Measurements from ENCODE around the gene RPRD1A. TPM values are rescaled to one million over a fixed set of nuclear protein-coding genes. Genes with fewer than 3 reads are reported as not detected.

RPRD1A gene
- total and polyA plus RNA-seq, 9 of the 15 experiments (the other 6 are each of a cell fraction or from before 2014, with no cell fraction given) = 30.2 to 142 (median 66.0) TPM

- TF ChIP-seq HBP1 (CRISPR knock-in tag; IDR thresholded peaks at IDR 0.05) = no peak
- TF ChIP-seq E2F3 (CRISPR knock-in tag; IDR thresholded peaks at IDR 0.05) = no peak
- no peak for TF ChIP-seq TRIM28 (IDR thresholded peaks at IDR 0.05)
- peak; percentile 65 for TF ChIP-seq ZNF239 (CRISPR knock-in tag; IDR thresholded peaks at IDR 0.05)
- peak; percentile 87 for TF ChIP-seq ZNF24 (IDR thresholded peaks at IDR 0.05)
- TF ChIP-seq ZNF311 (CRISPR knock-in tag; IDR thresholded peaks at IDR 0.05) = 0 out of 2 replicates have a peak, but pooled peaks have one; percentile 24
- TF ChIP-seq SMAD3 (CRISPR knock-in tag; conservative IDR thresholded peaks at IDR 0.05) = 0 out of 2 replicates have a peak, but pooled peaks have one; percentile 11
- no peak for TF ChIP-seq ZFPM2 (CRISPR knock-in tag; IDR thresholded peaks at IDR 0.05)
- no peak for TF ChIP-seq FOXP1 (CRISPR knock-in tag; IDR thresholded peaks at IDR 0.05)
- no peak for TF ChIP-seq HNRNPH1 (optimal IDR thresholded peaks at IDR 0.05; ENCODE audit: low read depth, low read length)
- TF ChIP-seq, protein P1, sequence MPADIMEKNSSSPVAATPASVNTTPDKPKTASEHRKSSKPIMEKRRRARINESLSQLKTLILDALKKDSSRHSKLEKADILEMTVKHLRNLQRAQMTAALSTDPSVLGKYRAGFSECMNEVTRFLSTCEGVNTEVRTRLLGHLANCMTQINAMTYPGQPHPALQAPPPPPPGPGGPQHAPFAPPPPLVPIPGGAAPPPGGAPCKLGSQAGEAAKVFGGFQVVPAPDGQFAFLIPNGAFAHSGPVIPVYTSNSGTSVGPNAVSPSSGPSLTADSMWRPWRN (IDR thresholded peaks at IDR 0.05; ENCODE audit: low read depth) = no peak
- TF ChIP-seq, protein P2, sequence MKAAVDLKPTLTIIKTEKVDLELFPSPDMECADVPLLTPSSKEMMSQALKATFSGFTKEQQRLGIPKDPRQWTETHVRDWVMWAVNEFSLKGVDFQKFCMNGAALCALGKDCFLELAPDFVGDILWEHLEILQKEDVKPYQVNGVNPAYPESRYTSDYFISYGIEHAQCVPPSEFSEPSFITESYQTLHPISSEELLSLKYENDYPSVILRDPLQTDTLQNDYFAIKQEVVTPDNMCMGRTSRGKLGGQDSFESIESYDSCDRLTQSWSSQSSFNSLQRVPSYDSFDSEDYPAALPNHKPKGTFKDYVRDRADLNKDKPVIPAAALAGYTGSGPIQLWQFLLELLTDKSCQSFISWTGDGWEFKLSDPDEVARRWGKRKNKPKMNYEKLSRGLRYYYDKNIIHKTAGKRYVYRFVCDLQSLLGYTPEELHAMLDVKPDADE (conservative IDR thresholded peaks at IDR 0.05; ENCODE audit: control insufficient read depth, low read depth, low read length) = no peak
- TF ChIP-seq SIRT6 (IDR thresholded peaks at IDR 0.05; ENCODE audit: low read depth, low read length) = no peak
- no peak for TF ChIP-seq TBL1XR1 (IDR thresholded peaks at IDR 0.05; ENCODE audit: low read length in 2 of 2)
- TF ChIP-seq ZNF212 (CRISPR knock-in tag; IDR thresholded peaks at IDR 0.05) = no peak
- no peak for TF ChIP-seq ZNF444 (CRISPR knock-in tag; IDR thresholded peaks at IDR 0.05)
- no peak for TF ChIP-seq HNRNPUL1 (IDR thresholded peaks at IDR 0.05; ENCODE audit: low read length)
- TF ChIP-seq NR4A1 (CRISPR knock-in tag; IDR thresholded peaks at IDR 0.05) = no peak
- no peak for TF ChIP-seq NR4A1 (tag; IDR thresholded peaks at IDR 0.05)
These were observed 95.6 kb downstream of the RPRD1A start (continued) for GRCh38 chr18:35971661-35972196.
